HFF-Myc (cell line): ENCODE results near the gene KIAA0040.

Experiments used
- DNase-seq: peaks from one replicate; pipeline ENCODE4 v3.0.0-alpha.2; 2011; ENCODE audit warnings: low read depth; ENCODE audit errors: extremely low read depth
- H3K4me3 ChIP-seq: replicated peaks from 2 replicates; pipeline ENCODE4 v1.5.1; 2011; ENCODE audit warnings: low read depth, mild to moderate bottlenecking, control low read depth, low read length
- CTCF ChIP-seq: IDR thresholded peaks from 2 replicates; pipeline ENCODE4 v1.5.1; 2012; ENCODE audit warnings: mild to moderate bottlenecking, low read depth, low read length, control low read depth; ENCODE audit errors: missing control alignments

Gene KIAA0040

GRCh38 chr1:175203570-175204068 is 11.0 kb upstream of the KIAA0040 start:
- H3K4me3 ChIP-seq, result no peak overlapping the region
- DNase-seq, result no peak
- no peak for TF ChIP-seq CTCF

- H3K4me3 ChIP-seq, result no peak overlapping the region
- no peak for DNase-seq
- no peak for TF ChIP-seq CTCF
Observed at GRCh38 chr1:175200678-175201521, 8.3 kb upstream of the KIAA0040 start.

- DNase-seq, result no peak
- H3K4me3 ChIP-seq, result no peak overlapping the region
- no peak for TF ChIP-seq CTCF
Observed at GRCh38 chr1:175198332-175198731, 5.8 kb upstream of the KIAA0040 start.

- TF ChIP-seq CTCF, result no peak
- DNase-seq, result no peak
- no peak overlapping the region for H3K4me3 ChIP-seq
Observed at GRCh38 chr1:175197531-175197930, 5.0 kb upstream of the KIAA0040 start.

GRCh38 chr1:175195798-175196197 is 3.2 kb upstream of the KIAA0040 start:
- no peak for TF ChIP-seq CTCF
- no peak overlapping the region for H3K4me3 ChIP-seq
- no peak for DNase-seq

- no peak for TF ChIP-seq CTCF
- no peak overlapping the region for H3K4me3 ChIP-seq
- no peak for DNase-seq
Observed at GRCh38 chr1:175195281-175195680, 2.7 kb upstream of the KIAA0040 start.

GRCh38 chr1:175193527-175193910 is 943 bp upstream of the KIAA0040 start:
- no peak for DNase-seq
- no peak overlapping the region for H3K4me3 ChIP-seq
- TF ChIP-seq CTCF, result no peak
